ENCODE data around the gene TMEM200A.

DNA sequence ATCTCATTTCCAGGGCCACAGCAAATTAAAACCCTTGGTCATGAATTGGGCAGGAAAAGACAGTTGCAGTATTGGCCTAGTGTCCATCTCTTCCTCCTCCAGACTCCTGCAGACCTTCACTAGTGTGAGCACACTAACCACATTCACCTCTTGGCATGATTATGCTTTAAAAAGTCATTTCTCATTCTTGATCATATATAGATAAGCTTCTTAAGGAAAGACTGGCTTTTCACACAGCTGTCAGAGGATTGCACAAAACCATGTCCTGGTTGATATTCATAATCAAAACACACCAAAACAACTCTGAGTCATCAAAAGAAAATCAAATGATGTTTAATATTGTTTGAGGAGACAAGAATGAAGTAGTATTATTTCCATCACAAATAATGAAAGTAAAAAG is 52.1 kb downstream of the TMEM200A start:
- TF ChIP-seq POLR2A (IDR thresholded peaks at IDR 0.05) = no peak
- TF ChIP-seq, protein P1, sequence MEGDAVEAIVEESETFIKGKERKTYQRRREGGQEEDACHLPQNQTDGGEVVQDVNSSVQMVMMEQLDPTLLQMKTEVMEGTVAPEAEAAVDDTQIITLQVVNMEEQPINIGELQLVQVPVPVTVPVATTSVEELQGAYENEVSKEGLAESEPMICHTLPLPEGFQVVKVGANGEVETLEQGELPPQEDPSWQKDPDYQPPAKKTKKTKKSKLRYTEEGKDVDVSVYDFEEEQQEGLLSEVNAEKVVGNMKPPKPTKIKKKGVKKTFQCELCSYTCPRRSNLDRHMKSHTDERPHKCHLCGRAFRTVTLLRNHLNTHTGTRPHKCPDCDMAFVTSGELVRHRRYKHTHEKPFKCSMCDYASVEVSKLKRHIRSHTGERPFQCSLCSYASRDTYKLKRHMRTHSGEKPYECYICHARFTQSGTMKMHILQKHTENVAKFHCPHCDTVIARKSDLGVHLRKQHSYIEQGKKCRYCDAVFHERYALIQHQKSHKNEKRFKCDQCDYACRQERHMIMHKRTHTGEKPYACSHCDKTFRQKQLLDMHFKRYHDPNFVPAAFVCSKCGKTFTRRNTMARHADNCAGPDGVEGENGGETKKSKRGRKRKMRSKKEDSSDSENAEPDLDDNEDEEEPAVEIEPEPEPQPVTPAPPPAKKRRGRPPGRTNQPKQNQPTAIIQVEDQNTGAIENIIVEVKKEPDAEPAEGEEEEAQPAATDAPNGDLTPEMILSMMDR (IDR thresholded peaks at IDR 0.05) = no peak

All from vagina (tissue), 2 donors.